HepG2 (cell line): Measurements from ENCODE around the gene CBLB. TPM values are rescaled to one million over a fixed set of nuclear protein-coding genes. Genes with fewer than 3 reads are reported as not detected.

Source experiments
- CENPT ChIP-seq: sonication (generic); formaldehyde crosslinking; IDR thresholded peaks from 2 replicates; pipeline ENCODE4 v1.8.0; 2022; ENCODE audit warnings: low read depth, mild to moderate bottlenecking, moderate library complexity, missing genetic modification reagents
- PREB ChIP-seq: sonication (generic); formaldehyde crosslinking; IDR thresholded peaks from 2 replicates; pipeline ENCODE4 v1.4.0; 2020; ENCODE audit warnings: missing genetic modification reagents
- SMAD9 ChIP-seq: sonication (generic); formaldehyde crosslinking; IDR thresholded peaks from 2 replicates; pipeline ENCODE4 v1.5.1; 2020; ENCODE audit warnings: mild to moderate bottlenecking, missing genetic modification reagents
- SNRNP70 ChIP-seq: fragments of 200-400 bp; formaldehyde crosslinking; IDR thresholded peaks from 2 replicates; pipeline ENCODE4 v1.6.1; 2017; ENCODE audit warnings: mild to moderate bottlenecking, low read depth, low read length, moderate library complexity
- YEATS4 ChIP-seq: sonication (generic); formaldehyde crosslinking; IDR thresholded peaks from 2 replicates; pipeline ENCODE4 v1.4.0; 2020; ENCODE audit warnings: missing genetic modification reagents, borderline replicate concordance
- ZNF121 ChIP-seq: sonication (generic); formaldehyde crosslinking; IDR thresholded peaks from 2 replicates; pipeline ENCODE4 v1.5.0; 2020; ENCODE audit warnings: mild to moderate bottlenecking, missing genetic modification reagents
- ZNF30 ChIP-seq: sonication (generic); formaldehyde crosslinking; IDR thresholded peaks from 2 replicates; pipeline ENCODE4 v1.5.0; 2020; ENCODE audit warnings: mild to moderate bottlenecking, missing genetic modification reagents
- ZNF605 ChIP-seq: sonication (generic); formaldehyde crosslinking; IDR thresholded peaks from 2 replicates; pipeline ENCODE4 v1.8.0; 2022; ENCODE audit warnings: mild to moderate bottlenecking, missing genetic modification reagents
- ZNF687 ChIP-seq: sonication (generic); formaldehyde crosslinking; IDR thresholded peaks from 2 replicates; pipeline ENCODE4 v1.5.1; 2020; ENCODE audit warnings: mild to moderate bottlenecking, missing genetic modification reagents, moderate library complexity
- ZSCAN25 ChIP-seq: sonication (generic); formaldehyde crosslinking; IDR thresholded peaks from 2 replicates; pipeline ENCODE4 v1.8.0; 2022; ENCODE audit warnings: mild to moderate bottlenecking, missing genetic modification reagents
- polyA plus RNA-seq, 8 experiments: library from polyadenylated mRNA; depleted of rRNA in 3 of 8; stranded (reverse) in 7 of 8; unstranded in 1 of 8; fragments of >200 nt; fragmentation: Illumina TruSeq in 4 of 8; extraction: Trizol in 4 of 8; gene quantifications; 2 replicates each; pipeline versions ENCODE4 v1.2.1 to v1.2.3, GENCODE V29; 2011 to 2016; ENCODE audit warnings: low read depth in 4 of 8, missing spikeins in 1 of 8, mixed read lengths in 1 of 8; ENCODE audit not compliant: insufficient read depth in 1 of 8
- total RNA-seq, 5 experiments: library from RNA; depleted of rRNA; stranded (reverse); fragments of >200 nt; fragmentation: Illumina TruSeq; extraction: Trizol; gene quantifications; 2 replicates each; pipeline ENCODE4 v1.2.3, GENCODE V29; 2016; ENCODE audit warnings: low read depth in 1 of 5

Gene CBLB
- total and polyA plus RNA-seq, 2 of the 13 experiments (the other 11 are each of a cell fraction or from before 2014, with no cell fraction given), result 9.8 to 16.4 TPM

GRCh38 chr3:105805404-105805803 is 63.4 kb downstream of the CBLB start (continued):
- TF ChIP-seq ZNF687 (CRISPR knock-in tag), result no peak
- no peak for TF ChIP-seq YEATS4 (CRISPR knock-in tag)
- no peak for TF ChIP-seq SMAD9 (CRISPR knock-in tag)
- no peak for TF ChIP-seq ZNF30
- TF ChIP-seq ZSCAN25, result no peak
- no peak for TF ChIP-seq PREB (CRISPR knock-in tag)
- no peak for TF ChIP-seq ZNF605 (CRISPR knock-in tag)
- TF ChIP-seq ZNF121 (CRISPR knock-in tag), result no peak
- TF ChIP-seq SNRNP70, result no peak
- TF ChIP-seq CENPT (CRISPR knock-in tag), result no peak
- TF ChIP-seq, all 625 proteins: peak for 0
